T-helper 17 cell (primary cell): ENCODE data around the gene PPP2R3B. TPM values are rescaled to one million over a fixed set of nuclear protein-coding genes. Genes with fewer than 3 reads are reported as not detected.
A peak's percentile ranks its signal among the peaks of the same experiment; 100 is the strongest.

Experiments used
- ATAC-seq: fragments of 150-1000 bp; cut with Tn5 transposase; 2 replicates; pipeline ENCODE4 v1.10.0; 2021; ENCODE audit warnings: mild to moderate bottlenecking, moderate library complexity
- DNase-seq, 3 donors: peaks; one replicate each; pipeline versions ENCODE4 v3.0.0 to v3.0.0-alpha.2; 2020 to 2021
- H3K9me3 ChIP-seq: one replicate; pipeline ENCODE4 v1.7.0; 2013; ENCODE audit warnings: low read length, mild to moderate bottlenecking; ENCODE audit not compliant: control insufficient read depth, poor library complexity, severe bottlenecking
- H3K27ac Mint-ChIP-seq: one replicate; pipeline ENCODE4 v1.8.0; 2022; ENCODE audit warnings: mild to moderate bottlenecking, moderate library complexity, mixed read lengths
- H3K27me3 Mint-ChIP-seq: one replicate; pipeline ENCODE4 v1.8.0; 2022; ENCODE audit warnings: mixed read lengths
- H3K36me3 Mint-ChIP-seq: one replicate; pipeline ENCODE4 v1.8.0; 2022; ENCODE audit warnings: low read depth, mixed read lengths
- H3K4me1 Mint-ChIP-seq: one replicate; pipeline ENCODE4 v1.8.0; 2022; ENCODE audit warnings: mild to moderate bottlenecking, mixed read lengths
- H3K4me3 Mint-ChIP-seq: one replicate; pipeline ENCODE4 v1.8.0; 2022; ENCODE audit warnings: mild to moderate bottlenecking, moderate library complexity, mixed read lengths
- total RNA-seq, 4 donors: library from RNA in 2 of 4; stranded (reverse) in 2 of 4; gene quantifications; one replicate each; pipeline ENCODE4 v1.2.3 and lab custom pipeline; 2022 to 2026

PPP2R3B gene
- total RNA-seq, 2 donors from 2014 or later, result 18.5 to 19.1 TPM

- Mint-ChIP-seq H3K36me3 (peaks cover 9% of the 10 kb centered on the region), H3K27me3 (peaks cover 41% of the 10 kb centered on the region), H3K4me3 (peak overlapping the region; percentile 63), H3K27ac (no peak overlapping the region), H3K4me1 (peaks cover 15% of the 10 kb centered on the region)
- ATAC-seq, result no peak
- DNase-seq, result no peak
- H3K9me3 ChIP-seq, result no peaks in the 10 kb centered on the region
Observed at GRCh38 chrX:372856-373640, 13.7 kb downstream of the PPP2R3B start.

GRCh38 chrX:371907-372306 lies 14.8 kb downstream of the PPP2R3B start:
- H3K27ac Mint-ChIP-seq, result no peak overlapping the region

GRCh38 chrX:370963-371745 lies 15.6 kb downstream of the PPP2R3B start:
- Mint-ChIP-seq H3K4me3 (peak overlapping the region; percentile 47), H3K27me3 (peaks cover 41% of the 10 kb centered on the region), H3K27ac (no peak overlapping the region), H3K36me3 (peaks cover 8% of the 10 kb centered on the region), H3K4me1 (peaks cover 20% of the 10 kb centered on the region)
- H3K9me3 ChIP-seq, result no peaks in the 10 kb centered on the region
- DNase-seq (no peak), ATAC-seq (no peak)

More at GRCh38 chrX:371907-372306, 14.8 kb downstream of the PPP2R3B start:
- Mint-ChIP-seq H3K4me1 (peaks cover 20% of the 10 kb centered on the region), H3K36me3 (peaks cover 8% of the 10 kb centered on the region), H3K4me3 (peak overlapping the region; percentile 63), H3K27me3 (peaks cover 41% of the 10 kb centered on the region)
- ATAC-seq (no peak), DNase-seq (no peak)
- H3K9me3 ChIP-seq, result no peaks in the 10 kb centered on the region

- Mint-ChIP-seq H3K27me3 (peaks cover 35% of the 10 kb centered on the region), H3K36me3 (peaks cover 5% of the 10 kb centered on the region), H3K4me3 (peak overlapping the region; percentile 47), H3K4me1 (peaks cover 19% of the 10 kb centered on the region), H3K27ac (no peak overlapping the region)
- H3K9me3 ChIP-seq, result no peaks in the 10 kb centered on the region
- no peak for DNase-seq
- ATAC-seq, result no peak
Observed at GRCh38 chrX:370244-370962, 16.3 kb downstream of the PPP2R3B start.

- H3K27ac Mint-ChIP-seq, result no peak overlapping the region
- peaks cover 2% of the 10 kb centered on the region for H3K36me3 Mint-ChIP-seq
- no peak overlapping the region for H3K4me3 Mint-ChIP-seq
- ATAC-seq, result no peak
- no peak for DNase-seq
- H3K27me3 Mint-ChIP-seq, result peaks cover 27% of the 10 kb centered on the region
- H3K9me3 ChIP-seq, result no peaks in the 10 kb centered on the region
- peaks cover 11% of the 10 kb centered on the region for H3K4me1 Mint-ChIP-seq
Observed at GRCh38 chrX:369563-370101, 17.1 kb downstream of the PPP2R3B start.

GRCh38 chrX:368811-369562 lies 17.7 kb downstream of the PPP2R3B start:
- H3K9me3 ChIP-seq, result no peaks in the 10 kb centered on the region
- Mint-ChIP-seq H3K27ac (no peak overlapping the region), H3K36me3 (peaks cover 2% of the 10 kb centered on the region), H3K4me3 (no peak overlapping the region), H3K4me1 (peaks cover 10% of the 10 kb centered on the region), H3K27me3 (peaks cover 22% of the 10 kb centered on the region)
- no peak for ATAC-seq
- no peak for DNase-seq

- H3K36me3 Mint-ChIP-seq, result peaks cover 7% of the 10 kb centered on the region
- no peak for DNase-seq
- H3K4me3 Mint-ChIP-seq, result no peak overlapping the region
- no peak for ATAC-seq
- no peak overlapping the region for H3K27ac Mint-ChIP-seq
- H3K4me1 Mint-ChIP-seq, result peaks cover 10% of the 10 kb centered on the region
- H3K27me3 Mint-ChIP-seq, result peaks cover 22% of the 10 kb centered on the region
- H3K9me3 ChIP-seq, result no peaks in the 10 kb centered on the region
Observed at GRCh38 chrX:367866-368265, 18.8 kb downstream of the PPP2R3B start.

- no peaks in the 10 kb centered on the region for H3K9me3 ChIP-seq
- Mint-ChIP-seq H3K36me3 (peaks cover 7% of the 10 kb centered on the region), H3K27me3 (peaks cover 20% of the 10 kb centered on the region), H3K27ac (no peak overlapping the region), H3K4me3 (no peak overlapping the region), H3K4me1 (peaks cover 9% of the 10 kb centered on the region)
- ATAC-seq (no peak), DNase-seq (no peak)
Observed at GRCh38 chrX:367349-367748, 19.4 kb downstream of the PPP2R3B start.

GRCh38 chrX:363621-364375 lies 22.9 kb downstream of the PPP2R3B start:
- H3K4me3 Mint-ChIP-seq, result no peak overlapping the region
- no peak for ATAC-seq
- peaks cover 10% of the 10 kb centered on the region for H3K36me3 Mint-ChIP-seq
- no peak overlapping the region for H3K27ac Mint-ChIP-seq
- DNase-seq, result no peak
- no peaks in the 10 kb centered on the region for H3K27me3 Mint-ChIP-seq
- H3K4me1 Mint-ChIP-seq, result peaks cover 5% of the 10 kb centered on the region
- peaks cover 5% of the 10 kb centered on the region for H3K9me3 ChIP-seq

- Mint-ChIP-seq H3K27ac (no peak overlapping the region), H3K36me3 (peaks cover 10% of the 10 kb centered on the region), H3K27me3 (no peaks in the 10 kb centered on the region), H3K4me1 (peaks cover 5% of the 10 kb centered on the region), H3K4me3 (no peak overlapping the region)
- peaks cover 5% of the 10 kb centered on the region for H3K9me3 ChIP-seq
- ATAC-seq, result no peak
- DNase-seq, result no peak
Observed at GRCh38 chrX:362937-363620, 23.6 kb downstream of the PPP2R3B start.

- H3K36me3 Mint-ChIP-seq, result peaks cover 10% of the 10 kb centered on the region
- H3K4me3 Mint-ChIP-seq, result no peak overlapping the region
- H3K27ac Mint-ChIP-seq, result no peak overlapping the region
- no peaks in the 10 kb centered on the region for H3K27me3 Mint-ChIP-seq
- DNase-seq (no peak), ATAC-seq (no peak)
- H3K9me3 ChIP-seq, result peaks cover 5% of the 10 kb centered on the region
- peaks cover 5% of the 10 kb centered on the region for H3K4me1 Mint-ChIP-seq
Observed at GRCh38 chrX:362351-362750, 24.4 kb downstream of the PPP2R3B start.
